ENCODE results near the gene AFG1L. TPM values are rescaled to one million over a fixed set of nuclear protein-coding genes. Genes with fewer than 3 reads are reported as not detected.

Gene AFG1L
- total RNA-seq, 1 donor from 2014 or later, result 9.6 TPM

DNA sequence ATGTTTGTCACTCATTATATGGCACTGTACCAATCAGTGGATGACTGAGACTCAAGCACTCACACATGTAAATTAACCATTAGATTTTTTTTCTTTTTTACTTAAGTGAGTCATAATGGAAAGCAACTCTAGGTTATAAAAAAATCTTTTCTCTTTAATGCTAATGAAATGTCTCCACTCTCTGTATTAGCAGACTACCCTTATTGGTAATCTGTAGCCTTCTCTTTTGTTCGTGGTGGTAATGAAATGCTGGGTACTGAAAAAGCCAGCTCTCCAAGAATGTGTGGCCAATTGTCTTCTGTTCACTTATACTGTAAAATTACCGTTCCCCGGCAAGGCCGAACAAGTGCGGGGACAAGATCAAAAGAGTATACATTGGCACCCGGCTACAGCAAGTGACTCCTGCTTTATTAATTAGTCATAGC is 69.0 kb downstream of the AFG1L start:
- H3K9me3 Mint-ChIP-seq, result no peaks in the 10 kb centered on the region
- no peak overlapping the region for H3K4me3 Mint-ChIP-seq
- no peaks in the 10 kb centered on the region for H3K27me3 Mint-ChIP-seq
- H3K27ac Mint-ChIP-seq, result no peak overlapping the region
- H3K4me1 Mint-ChIP-seq (ENCODE audit: unreplicated experiment), result no peaks in the 10 kb centered on the region
- peaks cover 4% of the 10 kb centered on the region for H3K36me3 Mint-ChIP-seq
- TF ChIP-seq, protein P1, sequence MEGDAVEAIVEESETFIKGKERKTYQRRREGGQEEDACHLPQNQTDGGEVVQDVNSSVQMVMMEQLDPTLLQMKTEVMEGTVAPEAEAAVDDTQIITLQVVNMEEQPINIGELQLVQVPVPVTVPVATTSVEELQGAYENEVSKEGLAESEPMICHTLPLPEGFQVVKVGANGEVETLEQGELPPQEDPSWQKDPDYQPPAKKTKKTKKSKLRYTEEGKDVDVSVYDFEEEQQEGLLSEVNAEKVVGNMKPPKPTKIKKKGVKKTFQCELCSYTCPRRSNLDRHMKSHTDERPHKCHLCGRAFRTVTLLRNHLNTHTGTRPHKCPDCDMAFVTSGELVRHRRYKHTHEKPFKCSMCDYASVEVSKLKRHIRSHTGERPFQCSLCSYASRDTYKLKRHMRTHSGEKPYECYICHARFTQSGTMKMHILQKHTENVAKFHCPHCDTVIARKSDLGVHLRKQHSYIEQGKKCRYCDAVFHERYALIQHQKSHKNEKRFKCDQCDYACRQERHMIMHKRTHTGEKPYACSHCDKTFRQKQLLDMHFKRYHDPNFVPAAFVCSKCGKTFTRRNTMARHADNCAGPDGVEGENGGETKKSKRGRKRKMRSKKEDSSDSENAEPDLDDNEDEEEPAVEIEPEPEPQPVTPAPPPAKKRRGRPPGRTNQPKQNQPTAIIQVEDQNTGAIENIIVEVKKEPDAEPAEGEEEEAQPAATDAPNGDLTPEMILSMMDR (conservative IDR thresholded peaks at IDR 0.05), result no peak
- DNase-seq (ENCODE audit: extremely low spot score, unreplicated experiment), result no peak

DNA sequence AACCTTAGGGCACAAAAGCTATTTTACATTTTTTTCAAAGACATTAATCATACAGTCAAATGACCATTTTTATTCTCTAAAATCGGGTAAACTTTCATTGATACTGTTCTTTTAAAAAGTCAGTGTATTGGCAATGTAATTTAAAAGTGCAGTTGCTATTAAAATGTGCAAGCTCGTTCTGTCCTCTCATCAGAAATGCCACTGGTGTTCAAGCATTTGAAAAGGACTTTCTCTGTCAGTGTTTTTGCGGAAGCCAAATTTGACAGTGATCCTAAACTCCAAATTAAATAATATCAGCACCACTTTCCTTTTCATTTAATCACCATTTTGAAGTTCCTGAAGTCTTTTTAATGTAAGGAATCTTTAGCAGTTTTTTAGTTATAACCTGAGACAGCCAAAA is 69.6 kb downstream of the AFG1L start:
- no peak overlapping the region for H3K27ac Mint-ChIP-seq
- TF ChIP-seq, protein P1 (conservative IDR thresholded peaks at IDR 0.05), result no peak
- no peak for DNase-seq (ENCODE audit: extremely low spot score, unreplicated experiment)
- H3K27me3 Mint-ChIP-seq, result no peaks in the 10 kb centered on the region
- peaks cover 4% of the 10 kb centered on the region for H3K36me3 Mint-ChIP-seq
- no peak overlapping the region for H3K4me3 Mint-ChIP-seq
- no peaks in the 10 kb centered on the region for H3K4me1 Mint-ChIP-seq (ENCODE audit: unreplicated experiment)
- no peaks in the 10 kb centered on the region for H3K9me3 Mint-ChIP-seq

DNA sequence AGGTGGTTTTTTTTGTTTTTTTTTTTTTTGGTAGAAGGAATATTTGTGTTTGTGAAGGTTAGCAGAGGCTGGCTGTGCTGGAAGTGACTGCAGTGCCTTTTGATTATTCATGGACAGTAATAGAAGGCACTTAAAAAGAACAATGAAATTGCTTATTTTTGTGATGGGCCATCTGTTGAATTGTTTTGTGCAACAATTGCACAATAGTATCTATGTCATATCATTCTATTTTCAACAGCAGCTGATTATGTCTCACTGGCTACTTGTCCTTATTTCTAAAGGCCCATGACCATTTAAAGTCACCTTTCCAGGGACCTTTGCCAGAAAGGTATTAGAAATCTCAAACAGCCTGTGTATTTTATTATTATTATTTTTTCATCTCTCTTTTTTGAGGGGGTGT is 70.6 kb downstream of the AFG1L start:
- H3K27ac Mint-ChIP-seq, result no peak overlapping the region
- H3K36me3 Mint-ChIP-seq, result no peaks in the 10 kb centered on the region
- no peaks in the 10 kb centered on the region for H3K4me1 Mint-ChIP-seq (ENCODE audit: unreplicated experiment)
- TF ChIP-seq, protein P1 (conservative IDR thresholded peaks at IDR 0.05), result no peak
- no peak overlapping the region for H3K4me3 Mint-ChIP-seq
- no peaks in the 10 kb centered on the region for H3K27me3 Mint-ChIP-seq
- DNase-seq (ENCODE audit: extremely low spot score, unreplicated experiment), result no peak
- no peaks in the 10 kb centered on the region for H3K9me3 Mint-ChIP-seq

DNA sequence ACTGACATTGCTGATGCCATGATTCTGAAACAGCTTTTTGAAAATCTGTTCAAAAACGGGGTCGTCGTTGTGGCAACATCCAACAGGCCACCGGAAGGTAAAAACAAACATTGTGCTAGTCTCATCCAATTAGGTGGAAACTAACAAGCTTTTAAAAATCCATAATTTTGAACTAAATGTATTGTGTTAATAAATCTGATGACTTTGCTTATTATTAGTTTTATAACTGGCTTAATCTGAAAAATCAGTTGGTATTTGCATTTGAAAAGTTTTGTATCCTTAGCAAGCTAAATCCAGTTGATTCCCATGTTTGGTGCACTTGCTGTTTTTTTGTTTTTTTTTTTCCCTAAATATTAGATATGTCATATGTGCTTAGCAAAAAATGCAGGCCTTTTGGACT is 71.4 kb downstream of the AFG1L start:
- no peaks in the 10 kb centered on the region for H3K27me3 Mint-ChIP-seq
- H3K27ac Mint-ChIP-seq, result no peak overlapping the region
- no peaks in the 10 kb centered on the region for H3K9me3 Mint-ChIP-seq
- H3K4me1 Mint-ChIP-seq (ENCODE audit: unreplicated experiment), result no peaks in the 10 kb centered on the region
- DNase-seq (ENCODE audit: extremely low spot score, unreplicated experiment), result no peak
- H3K36me3 Mint-ChIP-seq, result no peaks in the 10 kb centered on the region
- TF ChIP-seq, protein P1 (conservative IDR thresholded peaks at IDR 0.05), result no peak
- no peak overlapping the region for H3K4me3 Mint-ChIP-seq

DNA sequence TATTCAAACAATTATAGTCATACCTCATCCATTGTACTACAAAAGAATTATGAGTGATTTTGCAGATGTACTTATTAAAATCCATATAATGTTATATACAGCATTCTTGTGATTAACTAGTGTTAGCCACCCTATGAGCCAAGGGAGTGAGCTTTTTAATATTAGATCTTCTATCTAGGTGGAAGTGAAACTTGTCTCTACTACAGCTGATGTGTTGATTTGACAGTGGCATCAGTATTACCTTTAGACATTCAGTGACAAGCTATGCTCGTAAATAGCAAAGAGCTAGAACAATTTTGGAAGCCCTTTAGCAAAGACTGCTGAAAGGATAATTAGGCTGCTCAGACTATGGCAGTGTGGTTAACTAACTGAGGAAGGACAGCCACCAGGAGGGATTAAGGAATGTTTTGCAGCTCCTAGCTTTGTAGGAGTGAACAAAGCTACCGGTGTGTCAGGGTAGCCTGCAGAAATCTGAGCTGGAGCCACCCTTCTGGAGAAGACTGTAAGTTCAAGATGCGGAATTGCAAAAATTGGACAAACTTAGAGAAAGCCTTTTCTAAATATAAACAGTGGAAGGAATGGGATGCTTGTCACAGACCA is 73.7 kb downstream of the AFG1L start:
- H3K27ac Mint-ChIP-seq, result no peak overlapping the region
- no peaks in the 10 kb centered on the region for H3K4me1 Mint-ChIP-seq (ENCODE audit: unreplicated experiment)
- no peaks in the 10 kb centered on the region for H3K9me3 Mint-ChIP-seq
- TF ChIP-seq, protein P1 (conservative IDR thresholded peaks at IDR 0.05), result no peak
- H3K4me3 Mint-ChIP-seq, result no peak overlapping the region
- DNase-seq (ENCODE audit: extremely low spot score, unreplicated experiment), result no peak
- H3K27me3 Mint-ChIP-seq, result no peaks in the 10 kb centered on the region
- H3K36me3 Mint-ChIP-seq, result no peaks in the 10 kb centered on the region

DNA sequence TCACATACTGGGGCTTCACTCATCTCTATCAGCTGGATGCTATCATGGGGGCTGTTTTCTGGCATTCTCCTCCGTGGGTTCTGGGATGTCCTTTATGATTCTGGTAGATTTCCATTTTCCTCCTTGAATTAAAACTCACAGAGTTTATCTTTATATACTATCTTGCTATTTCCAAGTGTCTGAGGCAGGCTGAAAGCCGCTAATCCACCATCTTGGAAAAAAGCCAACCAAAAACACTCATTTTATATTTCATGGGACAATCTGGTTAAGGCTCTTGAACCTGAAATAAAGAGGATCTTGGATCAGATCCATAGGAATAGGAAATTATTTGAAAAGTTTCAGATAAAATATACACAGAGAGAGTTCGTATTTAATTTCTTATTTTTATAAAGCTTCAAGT is 86.0 kb downstream of the AFG1L start:
- Mint-ChIP-seq H3K36me3 (peaks cover 12% of the 10 kb centered on the region), H3K4me1 (ENCODE audit: unreplicated experiment) (no peaks in the 10 kb centered on the region), H3K27me3 (no peaks in the 10 kb centered on the region), H3K27ac (no peak overlapping the region), H3K9me3 (no peaks in the 10 kb centered on the region), H3K4me3 (no peak overlapping the region)
- DNase-seq (ENCODE audit: extremely low spot score, unreplicated experiment), result no peak
- TF ChIP-seq, protein P1 (conservative IDR thresholded peaks at IDR 0.05), result no peak

Data from type B pancreatic cell (in vitro differentiated cells).